ENCODE measurements around the gene RBM20.
A peak's percentile ranks its signal among the peaks of the same experiment; 100 is the strongest.
"Not testable (repeated sequence)": the region's sequence is repeated elsewhere in the genome, so short reads cannot be mapped to it uniquely, and the experiment has no call there.

RBM20 gene

GRCh38 chr10:110706690-110707098 is 62.6 kb downstream of the RBM20 start:
- no peak for DNase-seq

GRCh38 chr10:110708776-110709443 is 64.8 kb downstream of the RBM20 start:
- no peak for DNase-seq

GRCh38 chr10:110709444-110709828 is 65.3 kb downstream of the RBM20 start:
- DNase-seq: no peak

GRCh38 chr10:110709964-110710587 is 65.9 kb downstream of the RBM20 start:
- no peak for DNase-seq

- DNase-seq: no peak
Observed at GRCh38 chr10:110710621-110711020, 66.5 kb downstream of the RBM20 start.

GRCh38 chr10:110711382-110711781 is 67.2 kb downstream of the RBM20 start:
- DNase-seq: no peak

- no peak for DNase-seq
Observed at GRCh38 chr10:110714356-110714755, 70.2 kb downstream of the RBM20 start.

GRCh38 chr10:110717781-110718589 is 73.8 kb downstream of the RBM20 start:
- no peak for DNase-seq

GRCh38 chr10:110721406-110722038 is 77.4 kb downstream of the RBM20 start:
- DNase-seq: no peak

- no peak for DNase-seq
Observed at GRCh38 chr10:110723224-110723891, 79.2 kb downstream of the RBM20 start.

GRCh38 chr10:110724116-110724921 is 80.2 kb downstream of the RBM20 start:
- DNase-seq: peak; percentile 15

GRCh38 chr10:110724937-110725336 is 80.8 kb downstream of the RBM20 start:
- DNase-seq: no peak

GRCh38 chr10:110725801-110726630 is 81.9 kb downstream of the RBM20 start:
- DNase-seq: no peak

GRCh38 chr10:110727785-110728184 is 83.6 kb downstream of the RBM20 start:
- not testable (repeated sequence) for DNase-seq

GRCh38 chr10:110730345-110731050 is 86.4 kb downstream of the RBM20 start:
- DNase-seq: no peak

GRCh38 chr10:110733218-110733952 is 89.2 kb downstream of the RBM20 start:
- no peak for DNase-seq

GRCh38 chr10:110735620-110736027 is 91.5 kb downstream of the RBM20 start:
- no peak for DNase-seq

- DNase-seq: no peak
Observed at GRCh38 chr10:110737886-110738634, 93.9 kb downstream of the RBM20 start.

- DNase-seq: no peak
Observed at GRCh38 chr10:110739811-110740271, 95.7 kb downstream of the RBM20 start.

Measured in central memory CD4-positive, alpha-beta T cell (primary cell).